Breast epithelium (tissue), 3 donors: Measurements from ENCODE around the gene CEP128.

Experiments used
- POLR2AphosphoS5 ChIP-seq, 3 donors: sonication (generic); formaldehyde crosslinking; IDR thresholded peaks; one replicate each; pipeline ENCODE4 v1.6.1; 2017; ENCODE audit warnings: antibody characterized with exemption in 3 of 3
- TF ChIP-seq, protein P1 (sequence below), 3 donors: fragments of 450-650 bp; IDR thresholded peaks; one replicate each; pipeline ENCODE4 v1.5.1; 2016 to 2017; ENCODE audit warnings: antibody characterized with exemption in 3 of 3, mild to moderate bottlenecking in 3 of 3, moderate library complexity in 3 of 3

DNA sequence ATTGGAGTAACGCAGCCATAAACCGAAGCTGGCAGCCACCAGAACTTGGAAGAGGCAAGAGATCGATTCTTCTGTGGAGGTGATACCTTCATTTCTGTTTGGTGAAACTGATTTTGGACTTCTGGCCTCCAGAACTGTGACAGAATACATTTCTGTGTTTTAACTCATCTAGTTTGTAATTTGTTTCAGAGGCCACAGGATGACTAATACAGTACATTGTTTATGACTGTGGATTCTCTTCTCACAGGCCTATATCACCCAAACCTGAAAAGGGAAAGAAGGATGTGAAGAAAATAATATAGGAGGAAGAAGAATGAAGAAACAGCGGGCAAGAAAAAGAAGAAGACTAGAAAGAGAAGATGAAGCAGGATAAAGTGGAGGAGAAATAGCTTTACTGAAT lies 466.5 kb downstream of the CEP128 start:
- TF ChIP-seq, protein P1, sequence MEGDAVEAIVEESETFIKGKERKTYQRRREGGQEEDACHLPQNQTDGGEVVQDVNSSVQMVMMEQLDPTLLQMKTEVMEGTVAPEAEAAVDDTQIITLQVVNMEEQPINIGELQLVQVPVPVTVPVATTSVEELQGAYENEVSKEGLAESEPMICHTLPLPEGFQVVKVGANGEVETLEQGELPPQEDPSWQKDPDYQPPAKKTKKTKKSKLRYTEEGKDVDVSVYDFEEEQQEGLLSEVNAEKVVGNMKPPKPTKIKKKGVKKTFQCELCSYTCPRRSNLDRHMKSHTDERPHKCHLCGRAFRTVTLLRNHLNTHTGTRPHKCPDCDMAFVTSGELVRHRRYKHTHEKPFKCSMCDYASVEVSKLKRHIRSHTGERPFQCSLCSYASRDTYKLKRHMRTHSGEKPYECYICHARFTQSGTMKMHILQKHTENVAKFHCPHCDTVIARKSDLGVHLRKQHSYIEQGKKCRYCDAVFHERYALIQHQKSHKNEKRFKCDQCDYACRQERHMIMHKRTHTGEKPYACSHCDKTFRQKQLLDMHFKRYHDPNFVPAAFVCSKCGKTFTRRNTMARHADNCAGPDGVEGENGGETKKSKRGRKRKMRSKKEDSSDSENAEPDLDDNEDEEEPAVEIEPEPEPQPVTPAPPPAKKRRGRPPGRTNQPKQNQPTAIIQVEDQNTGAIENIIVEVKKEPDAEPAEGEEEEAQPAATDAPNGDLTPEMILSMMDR (IDR thresholded peaks at IDR 0.05), result no peak
- TF ChIP-seq POLR2AphosphoS5 (IDR thresholded peaks at IDR 0.05), result no peak
